Activated naive CD4-positive, alpha-beta T cell treated with anti-CD3 and anti-CD28 coated beads for 36 hours (primary cell): ENCODE data around the gene FGGY. TPM values are rescaled to one million over a fixed set of nuclear protein-coding genes. Genes with fewer than 3 reads are reported as not detected.
"Not testable (repeated sequence)": the region's sequence is repeated elsewhere in the genome, so short reads cannot be mapped to it uniquely, and the experiment has no call there.

Experiments used
- CTCF ChIA-PET: fragments of 350-600 bp; sonication (Branson Sonifier 250); formaldehyde crosslinking; loops from one replicate; lab custom pipeline; 2021; ENCODE audit warnings: antibody characterized with exemption; lab: Charles Lee
- DNase-seq: peaks from one replicate; pipeline ENCODE4 v3.0.0-alpha.2; 2020
- H3K27ac Mint-ChIP-seq: one replicate; pipeline ENCODE4 v1.8.0; 2021; ENCODE audit warnings: mild to moderate bottlenecking, mixed read lengths
- H3K27me3 Mint-ChIP-seq: one replicate; pipeline ENCODE4 v1.8.0; 2021; ENCODE audit warnings: low read depth, mixed read lengths
- H3K36me3 Mint-ChIP-seq: one replicate; pipeline ENCODE4 v1.8.0; 2021; ENCODE audit warnings: low read depth, mixed read lengths
- H3K4me1 Mint-ChIP-seq: one replicate; pipeline ENCODE4 v1.8.0; 2021; ENCODE audit warnings: low read depth, mixed read lengths
- H3K4me3 Mint-ChIP-seq: one replicate; pipeline ENCODE4 v1.8.0; 2021; ENCODE audit warnings: mild to moderate bottlenecking, moderate library complexity, mixed read lengths
- H3K9me3 Mint-ChIP-seq: one replicate; pipeline ENCODE4 v1.8.0; 2021; ENCODE audit warnings: mixed read lengths
- intact Hi-C: fragments of 100-400 bp; cut with micrococcal nuclease; formaldehyde crosslinking; loops from one replicate; pipeline ENCODE4 v1.15.1; 2023
- total RNA-seq, 2 experiments: library from RNA; stranded (reverse); gene quantifications; one replicate each; pipeline ENCODE4 v1.2.3, GENCODE V29; 2021

FGGY gene
- total RNA-seq, 2 experiments from 2014 or later: 9.8 to 10.9 TPM

DNA sequence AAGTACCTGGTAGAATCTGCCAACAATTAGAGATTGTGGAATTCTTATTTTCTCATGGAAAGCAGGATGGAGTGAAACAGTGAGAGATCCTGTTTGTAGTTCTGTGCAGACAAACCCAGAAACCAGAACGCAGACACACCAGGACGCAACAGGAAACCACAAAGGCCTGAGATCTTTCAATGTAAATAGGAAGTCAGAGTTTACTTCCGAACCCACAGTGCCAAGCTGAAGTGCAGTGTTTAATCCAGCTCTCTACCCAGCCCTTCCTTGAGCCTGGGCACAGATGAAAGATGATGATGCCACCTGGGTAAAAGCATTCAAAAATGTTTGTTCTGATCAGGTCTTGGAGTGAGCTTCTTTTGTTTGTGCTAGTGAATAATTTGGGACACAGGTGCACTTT, 273.6 kb downstream of the FGGY start:
- DNase-seq: peak; percentile 41
- H3K9me3 Mint-ChIP-seq: peaks cover 3% of the 10 kb centered on the region
- intact Hi-C loops: no loop called here
- H3K4me3 Mint-ChIP-seq: no peak overlapping the region
- no peaks in the 10 kb centered on the region for H3K27me3 Mint-ChIP-seq
- H3K4me1 Mint-ChIP-seq: peaks cover 17% of the 10 kb centered on the region
- H3K36me3 Mint-ChIP-seq: peaks cover 3% of the 10 kb centered on the region
- CTCF ChIA-PET: interaction anchor here (0.6 to 0.8 kb wide), 2 partner anchors 139 to 868 kb away, joined by 3 read pairs; no protein-coding TSS in a partner anchor
- no peak overlapping the region for H3K27ac Mint-ChIP-seq

DNA sequence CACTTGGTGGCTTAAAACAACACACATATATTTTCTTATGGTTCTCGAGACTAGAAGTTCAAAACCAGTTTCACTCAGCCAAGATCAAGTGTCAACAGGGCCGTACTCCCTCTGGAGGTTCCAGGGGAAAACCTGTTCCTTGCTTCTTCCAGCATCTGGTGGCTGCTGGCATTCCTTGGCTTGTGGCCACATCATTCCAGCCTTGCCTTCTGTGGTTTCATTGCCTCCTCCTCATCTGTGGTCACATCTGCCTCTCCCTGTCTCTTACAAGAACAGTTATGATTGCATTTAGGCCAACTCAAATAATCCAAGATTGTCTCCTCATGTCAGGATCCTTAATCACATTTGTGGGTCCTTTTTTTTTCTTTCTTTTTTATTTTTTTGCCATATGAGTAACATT, 277.2 kb downstream of the FGGY start:
- peaks cover 3% of the 10 kb centered on the region for H3K36me3 Mint-ChIP-seq
- CTCF ChIA-PET: no interaction called here
- peaks cover 4% of the 10 kb centered on the region for H3K9me3 Mint-ChIP-seq
- H3K27ac Mint-ChIP-seq: no peak overlapping the region
- intact Hi-C loops: no loop called here
- H3K4me1 Mint-ChIP-seq: peaks cover 17% of the 10 kb centered on the region
- H3K27me3 Mint-ChIP-seq: no peaks in the 10 kb centered on the region
- H3K4me3 Mint-ChIP-seq: no peak overlapping the region
- DNase-seq: no peak

DNA sequence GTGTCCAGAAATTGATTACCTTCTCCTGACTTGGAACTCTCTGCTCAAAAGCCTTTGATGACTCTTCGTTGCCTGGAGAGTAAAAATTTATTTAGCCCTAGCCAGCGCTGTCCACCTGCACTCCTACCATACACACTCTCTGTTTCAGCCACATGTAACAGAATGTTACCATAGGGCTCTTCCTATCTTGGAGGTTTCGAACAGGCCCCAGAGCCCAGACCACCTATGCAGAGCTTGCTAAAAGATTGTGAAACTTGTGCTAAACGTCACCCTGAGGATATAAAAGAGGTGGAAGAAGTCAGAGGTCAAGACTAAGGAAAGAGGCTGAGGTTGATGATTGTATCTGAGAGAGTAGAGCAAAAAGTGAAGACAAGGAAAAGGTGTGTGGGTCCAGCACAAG, 280.9 kb downstream of the FGGY start:
- DNase-seq: no peak
- CTCF ChIA-PET: no interaction called here
- Mint-ChIP-seq H3K4me1 (no peaks in the 10 kb centered on the region), H3K9me3 (peaks cover 4% of the 10 kb centered on the region), H3K4me3 (no peak overlapping the region), H3K36me3 (peaks cover 3% of the 10 kb centered on the region), H3K27ac (no peak overlapping the region), H3K27me3 (no peaks in the 10 kb centered on the region)
- intact Hi-C loops: no loop called here

DNA sequence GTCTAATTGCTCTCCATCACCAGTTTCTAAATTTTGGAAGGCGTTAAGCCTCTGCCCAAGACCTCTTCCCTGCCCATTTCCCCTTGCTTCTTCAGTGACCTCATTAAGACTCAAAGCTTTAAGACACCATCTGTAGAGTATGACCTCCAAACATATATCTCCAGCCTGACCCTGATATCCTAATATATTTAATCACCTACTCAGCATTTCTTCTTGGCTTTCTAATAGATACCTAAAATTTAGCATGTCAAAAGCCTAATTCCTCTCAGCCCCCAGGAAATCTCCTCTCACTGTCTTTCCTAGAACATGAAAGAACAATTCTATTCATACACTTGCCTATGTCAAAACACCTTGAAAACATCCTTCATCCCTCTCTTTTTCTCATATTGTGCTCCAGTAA, 282.3 kb downstream of the FGGY start:
- intact Hi-C loops: no loop called here
- Mint-ChIP-seq H3K36me3 (peaks cover under 1% of the 10 kb centered on the region), H3K9me3 (peaks cover 2% of the 10 kb centered on the region), H3K27me3 (no peaks in the 10 kb centered on the region), H3K4me1 (no peaks in the 10 kb centered on the region), H3K27ac (no peak overlapping the region), H3K4me3 (no peak overlapping the region)
- DNase-seq: no peak
- CTCF ChIA-PET: no interaction called here

DNA sequence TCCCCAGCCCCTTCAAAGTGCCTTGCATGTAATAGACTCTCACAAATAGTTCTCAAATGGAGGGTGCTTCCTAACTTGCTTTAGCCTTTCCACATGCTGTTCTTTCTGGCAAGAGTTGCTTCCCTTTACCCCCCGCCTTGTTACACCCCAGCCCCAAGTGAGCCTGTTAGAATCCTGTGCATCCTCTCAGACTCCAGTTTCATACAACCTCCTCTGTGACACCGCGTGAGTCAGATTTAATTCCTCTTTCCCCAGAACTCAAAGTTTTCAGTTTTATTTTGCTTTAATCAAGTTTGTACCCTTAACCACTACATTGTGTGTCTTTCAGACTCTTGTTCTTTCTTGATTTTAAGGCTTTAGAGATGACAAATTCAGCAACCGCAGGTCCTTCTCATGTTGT, 283.4 kb downstream of the FGGY start:
- H3K4me3 Mint-ChIP-seq: no peak overlapping the region
- CTCF ChIA-PET: no interaction called here
- H3K27ac Mint-ChIP-seq: no peak overlapping the region
- peaks cover 1% of the 10 kb centered on the region for H3K9me3 Mint-ChIP-seq
- no peak for DNase-seq
- intact Hi-C loops: no loop called here
- H3K27me3 Mint-ChIP-seq: no peaks in the 10 kb centered on the region
- no peaks in the 10 kb centered on the region for H3K4me1 Mint-ChIP-seq
- no peaks in the 10 kb centered on the region for H3K36me3 Mint-ChIP-seq

DNA sequence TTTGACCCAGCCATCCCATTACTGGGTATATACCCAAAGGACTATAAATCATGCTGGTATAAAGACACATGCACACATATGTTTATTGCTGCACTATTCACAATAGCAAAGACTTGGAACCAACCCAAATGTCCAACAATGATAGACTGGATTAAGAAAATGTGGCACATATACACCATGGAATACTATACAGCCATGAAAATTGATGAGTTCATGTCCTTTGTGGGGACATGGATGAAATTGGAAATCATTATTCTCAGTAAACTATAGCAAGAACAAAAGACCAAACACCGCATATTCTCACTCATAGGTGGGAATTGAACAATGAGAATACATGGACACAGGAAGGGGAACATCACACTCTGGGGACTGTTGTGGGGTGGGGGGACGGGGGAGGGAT, 295.5 kb downstream of the FGGY start:
- H3K4me3 Mint-ChIP-seq, H3K9me3 Mint-ChIP-seq, DNase-seq, H3K4me1 Mint-ChIP-seq, intact Hi-C loops, CTCF ChIA-PET, H3K27me3 Mint-ChIP-seq, H3K27ac Mint-ChIP-seq, H3K36me3 Mint-ChIP-seq: not testable (repeated sequence)

DNA sequence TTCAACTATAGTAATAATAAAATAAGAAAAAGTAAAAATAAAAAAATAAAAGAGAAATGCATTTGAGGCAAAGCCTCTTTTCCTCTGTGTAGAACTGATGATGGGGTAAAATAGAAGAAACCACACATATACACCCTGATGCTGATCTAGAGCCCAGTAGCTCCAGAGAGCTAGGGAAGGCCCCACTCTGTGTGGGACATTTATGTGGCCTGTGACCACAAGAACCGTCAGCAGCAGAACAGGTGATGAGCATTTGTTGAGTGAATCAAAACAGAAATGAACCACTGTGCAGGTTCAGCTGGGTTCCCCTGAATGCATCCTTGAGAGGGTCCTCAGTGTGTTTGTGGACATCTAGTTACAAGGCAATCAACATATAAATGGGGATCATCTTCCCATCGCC, 296.0 kb downstream of the FGGY start:
- Mint-ChIP-seq H3K4me3 (no peak overlapping the region), H3K36me3 (no peaks in the 10 kb centered on the region), H3K4me1 (no peaks in the 10 kb centered on the region), H3K9me3 (peaks cover 2% of the 10 kb centered on the region), H3K27me3 (no peaks in the 10 kb centered on the region), H3K27ac (no peak overlapping the region)
- CTCF ChIA-PET: no interaction called here
- no peak for DNase-seq
- intact Hi-C loops: no loop called here

DNA sequence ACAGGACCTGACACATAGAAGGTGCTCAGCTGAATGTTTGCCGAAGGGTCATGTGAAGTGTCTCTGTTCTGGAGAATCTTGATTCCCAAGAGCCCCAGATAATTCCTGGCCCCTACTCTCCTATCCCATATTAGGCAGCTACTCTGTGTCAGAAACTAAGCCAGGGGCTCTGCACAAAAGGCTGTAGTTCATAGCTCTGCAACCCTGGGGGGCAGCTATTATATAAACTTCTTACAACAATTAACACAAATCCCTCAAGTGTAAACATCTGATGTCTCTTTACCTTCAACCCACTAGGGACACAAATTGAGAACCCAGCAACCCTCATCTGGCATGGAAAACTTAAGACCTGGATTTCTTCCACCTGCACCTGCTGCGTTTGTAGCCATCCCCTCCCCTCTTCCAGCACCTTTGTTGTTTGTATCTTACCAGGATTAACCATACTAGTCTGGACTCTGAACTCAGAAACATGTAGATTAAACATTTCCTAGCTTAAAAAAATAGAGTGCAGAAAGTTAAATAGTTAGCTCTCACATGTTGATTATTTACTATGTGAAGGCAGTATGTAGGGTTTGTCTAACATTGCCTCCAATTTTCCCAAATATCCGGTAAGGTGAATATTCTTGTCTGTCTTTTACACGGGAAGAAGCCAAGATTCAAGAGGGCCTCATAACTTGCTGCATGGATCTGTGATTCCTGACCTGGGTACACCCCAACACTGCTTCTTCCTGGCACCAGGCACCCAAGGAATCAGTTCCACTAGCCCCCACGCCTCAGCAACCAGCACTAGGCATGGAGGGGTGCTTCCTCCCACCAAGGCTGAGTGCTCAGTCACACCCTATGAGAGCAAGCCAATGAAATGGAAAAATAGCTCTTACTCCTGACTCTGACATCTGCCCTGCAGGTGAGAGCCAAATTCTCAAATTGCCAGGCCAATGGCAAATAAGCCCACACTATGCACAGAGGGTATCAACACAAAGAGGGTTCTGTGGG, 297.2 kb downstream of the FGGY start:
- intact Hi-C loops: no loop called here
- no peaks in the 10 kb centered on the region for H3K36me3 Mint-ChIP-seq
- peaks cover 2% of the 10 kb centered on the region for H3K9me3 Mint-ChIP-seq
- CTCF ChIA-PET: no interaction called here
- no peak overlapping the region for H3K4me3 Mint-ChIP-seq
- no peaks in the 10 kb centered on the region for H3K27me3 Mint-ChIP-seq
- no peaks in the 10 kb centered on the region for H3K4me1 Mint-ChIP-seq
- H3K27ac Mint-ChIP-seq: no peak overlapping the region
- DNase-seq: no peak

DNA sequence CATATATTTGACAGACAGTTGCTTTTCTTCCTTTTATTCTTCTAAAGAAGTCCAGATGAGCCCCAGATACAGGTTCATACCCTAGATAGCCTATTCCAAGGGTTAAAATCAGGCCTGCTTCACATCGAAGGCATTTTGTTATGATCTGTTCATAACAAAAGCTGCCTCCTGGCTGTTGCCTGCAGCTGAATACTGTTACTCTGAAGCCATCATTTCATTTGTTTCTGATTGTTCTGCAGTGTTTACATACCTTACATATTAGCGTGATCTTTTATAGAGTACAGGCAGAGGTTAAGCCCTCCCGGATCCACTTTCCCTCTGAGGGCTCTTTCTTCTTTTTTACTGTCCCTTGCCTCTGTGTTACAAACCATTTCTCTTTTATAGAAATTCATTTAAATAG, 298.9 kb downstream of the FGGY start:
- no peaks in the 10 kb centered on the region for H3K9me3 Mint-ChIP-seq
- intact Hi-C loops: no loop called here
- H3K27me3 Mint-ChIP-seq: no peaks in the 10 kb centered on the region
- no peaks in the 10 kb centered on the region for H3K4me1 Mint-ChIP-seq
- H3K4me3 Mint-ChIP-seq: no peak overlapping the region
- CTCF ChIA-PET: interaction anchor here (0.6 kb wide), 1 partner anchor 1826 kb away, joined by 4 read pairs; no protein-coding TSS in a partner anchor
- H3K27ac Mint-ChIP-seq: no peak overlapping the region
- no peaks in the 10 kb centered on the region for H3K36me3 Mint-ChIP-seq
- no peak for DNase-seq

DNA sequence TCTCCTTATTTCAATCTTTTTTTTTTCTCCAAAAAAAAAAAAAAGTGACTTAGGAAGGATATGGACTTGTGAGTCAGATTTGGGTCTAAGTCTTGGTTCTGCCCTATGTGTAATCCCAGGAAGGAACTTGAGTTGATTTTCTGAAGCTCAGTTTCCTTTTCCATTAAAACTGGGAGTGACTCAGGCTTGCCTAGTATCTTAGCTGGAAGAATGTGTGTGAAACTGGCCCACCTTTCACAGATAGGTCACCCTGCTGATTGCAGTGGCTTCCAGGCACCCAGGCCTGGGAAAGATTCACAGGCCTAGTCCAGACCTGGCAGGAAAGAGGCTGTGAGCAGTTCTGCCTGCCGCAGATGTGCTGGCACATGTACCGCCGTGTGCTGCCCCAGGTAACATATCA, 299.5 kb downstream of the FGGY start:
- Mint-ChIP-seq H3K4me1 (no peaks in the 10 kb centered on the region), H3K4me3 (no peak overlapping the region), H3K27ac (no peak overlapping the region), H3K9me3 (no peaks in the 10 kb centered on the region), H3K27me3 (no peaks in the 10 kb centered on the region), H3K36me3 (no peaks in the 10 kb centered on the region)
- intact Hi-C loops: no loop called here
- no peak for DNase-seq
- CTCF ChIA-PET: no interaction called here

DNA sequence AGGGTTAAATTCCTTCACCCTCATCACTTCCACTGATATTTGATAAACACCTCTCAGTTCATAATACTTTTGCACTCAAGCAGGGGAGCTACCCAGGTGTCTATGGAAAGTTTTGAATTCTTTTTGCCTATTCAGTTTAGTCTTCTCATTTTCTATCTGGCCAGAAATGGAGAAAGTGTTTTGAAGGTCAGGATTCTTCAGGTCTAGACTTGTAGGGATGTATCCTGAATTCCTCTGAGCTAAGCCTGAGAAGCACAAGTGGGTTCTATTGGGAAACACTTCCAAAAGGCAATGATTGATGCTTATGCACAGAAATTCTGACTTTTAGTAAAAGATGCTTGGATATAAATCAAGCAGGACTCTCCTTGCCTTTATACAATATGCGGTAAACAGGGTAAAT, 300.1 kb downstream of the FGGY start:
- no peak overlapping the region for H3K27ac Mint-ChIP-seq
- intact Hi-C loops: no loop called here
- CTCF ChIA-PET: no interaction called here

DNA sequence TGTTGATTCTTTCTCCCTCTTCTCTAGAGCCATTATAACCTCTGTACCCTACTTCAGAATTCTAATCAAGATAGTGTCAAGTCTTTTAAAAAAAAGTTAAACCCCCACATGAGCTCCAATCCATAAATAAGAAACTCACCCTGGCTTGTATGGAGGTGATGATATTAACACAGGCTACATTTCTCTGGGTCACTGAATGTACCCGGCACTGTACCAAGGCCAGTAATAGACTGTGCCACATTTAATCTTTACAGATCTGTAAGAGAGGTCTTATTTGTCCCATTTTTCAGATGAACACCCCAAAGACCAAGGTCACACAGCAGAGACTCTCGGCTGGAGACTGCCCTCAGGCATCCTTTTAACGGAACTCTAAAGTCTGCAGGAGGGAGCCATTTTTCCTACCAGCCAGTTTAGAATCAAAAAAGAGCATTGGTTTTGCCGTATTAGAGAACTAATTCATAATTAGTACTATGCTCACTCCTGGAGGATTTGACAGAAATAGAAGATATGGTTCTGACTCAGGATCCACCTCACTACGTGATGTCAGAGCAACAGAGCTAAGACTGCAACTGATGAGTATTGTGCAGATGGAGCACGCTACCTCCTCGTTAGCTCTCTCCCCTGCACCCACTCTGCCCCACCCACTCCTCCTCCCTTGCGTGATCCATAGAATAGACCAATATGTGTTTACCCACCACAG, 300.7 kb downstream of the FGGY start:
- Mint-ChIP-seq H3K36me3 (no peaks in the 10 kb centered on the region), H3K27me3 (no peaks in the 10 kb centered on the region), H3K27ac (no peak overlapping the region), H3K4me1 (no peaks in the 10 kb centered on the region), H3K4me3 (no peak overlapping the region), H3K9me3 (no peaks in the 10 kb centered on the region)
- CTCF ChIA-PET: no interaction called here
- intact Hi-C loops: no loop called here
- no peak for DNase-seq

More for the DNA sequence above, 300.1 kb downstream of the FGGY start:
- Mint-ChIP-seq H3K9me3 (no peaks in the 10 kb centered on the region), H3K36me3 (no peaks in the 10 kb centered on the region), H3K4me3 (no peak overlapping the region), H3K4me1 (no peaks in the 10 kb centered on the region), H3K27me3 (no peaks in the 10 kb centered on the region)
- DNase-seq: no peak

DNA sequence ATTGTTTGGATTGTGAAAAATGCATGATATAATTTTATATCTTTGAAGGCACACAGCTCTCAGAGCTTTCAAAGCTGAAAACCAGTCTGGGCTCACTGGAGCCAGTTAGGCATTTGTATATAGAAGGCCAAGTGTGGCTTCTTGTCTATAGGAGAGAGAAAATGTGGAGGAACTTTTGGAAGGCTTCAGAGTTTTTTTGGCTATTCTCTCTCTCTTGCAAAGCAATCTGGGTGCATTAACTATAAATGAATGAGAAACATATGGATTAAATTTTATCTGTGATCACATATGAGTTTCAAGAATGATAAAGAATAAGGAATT, 301.2 kb downstream of the FGGY start:
- Mint-ChIP-seq H3K27ac (no peak overlapping the region), H3K4me1 (no peaks in the 10 kb centered on the region), H3K4me3 (no peak overlapping the region), H3K36me3 (no peaks in the 10 kb centered on the region), H3K27me3 (no peaks in the 10 kb centered on the region), H3K9me3 (no peaks in the 10 kb centered on the region)
- DNase-seq: no peak
- CTCF ChIA-PET: no interaction called here
- intact Hi-C loops: no loop called here
